SJSA1 (cell line): ENCODE results near the gene RPP14. TPM values are rescaled to one million over a fixed set of nuclear protein-coding genes. Genes with fewer than 3 reads are reported as not detected.
"Not testable (repeated sequence)": the region's sequence is repeated elsewhere in the genome, so short reads cannot be mapped to it uniquely, and the experiment has no call there.

Experiments used
- DNase-seq, 2 experiments: peaks; one replicate each; pipeline ENCODE4 v3.0.0-alpha.2; 2015 to 2020; ENCODE audit warnings: low spot score in 2 of 2, low read depth in 1 of 2
- H3K27ac ChIP-seq: fragments of 250-450 bp; sonication (Bioruptor Pico); 2 replicates; pipeline ENCODE4 v1.5.1; 2020; ENCODE audit warnings: mild to moderate bottlenecking, moderate library complexity
- H3K27me3 ChIP-seq: fragments of 250-450 bp; sonication (Bioruptor Pico); replicated peaks from 2 replicates; pipeline ENCODE4 v1.5.1; 2020; ENCODE audit warnings: mild to moderate bottlenecking, moderate library complexity
- H3K36me3 ChIP-seq: fragments of 250-450 bp; sonication (Bioruptor Pico); 2 replicates; pipeline ENCODE4 v1.5.1; 2020; ENCODE audit warnings: mild to moderate bottlenecking
- H3K4me1 ChIP-seq: fragments of 250-450 bp; sonication (Bioruptor Pico); replicated peaks from 2 replicates; pipeline ENCODE4 v1.6.1; 2021; ENCODE audit warnings: mild to moderate bottlenecking
- H3K4me3 ChIP-seq: fragments of 250-450 bp; sonication (Bioruptor Pico); 2 replicates; pipeline ENCODE4 v1.5.1; 2020; ENCODE audit warnings: mild to moderate bottlenecking
- H3K9me3 ChIP-seq: fragments of 250-450 bp; sonication (Bioruptor Pico); replicated peaks from 2 replicates; pipeline ENCODE4 v1.5.1; 2020; ENCODE audit warnings: mild to moderate bottlenecking
- total RNA-seq: library from RNA; depleted of rRNA; stranded (reverse); fragments of >200 nt; shearing (Covaris generic); gene quantifications from 2 replicates; pipeline ENCODE4 v1.2.3, GENCODE V29; 2014

Gene RPP14
- total RNA-seq, 1 experiment from 2014 or later: 14.9 TPM

DNA sequence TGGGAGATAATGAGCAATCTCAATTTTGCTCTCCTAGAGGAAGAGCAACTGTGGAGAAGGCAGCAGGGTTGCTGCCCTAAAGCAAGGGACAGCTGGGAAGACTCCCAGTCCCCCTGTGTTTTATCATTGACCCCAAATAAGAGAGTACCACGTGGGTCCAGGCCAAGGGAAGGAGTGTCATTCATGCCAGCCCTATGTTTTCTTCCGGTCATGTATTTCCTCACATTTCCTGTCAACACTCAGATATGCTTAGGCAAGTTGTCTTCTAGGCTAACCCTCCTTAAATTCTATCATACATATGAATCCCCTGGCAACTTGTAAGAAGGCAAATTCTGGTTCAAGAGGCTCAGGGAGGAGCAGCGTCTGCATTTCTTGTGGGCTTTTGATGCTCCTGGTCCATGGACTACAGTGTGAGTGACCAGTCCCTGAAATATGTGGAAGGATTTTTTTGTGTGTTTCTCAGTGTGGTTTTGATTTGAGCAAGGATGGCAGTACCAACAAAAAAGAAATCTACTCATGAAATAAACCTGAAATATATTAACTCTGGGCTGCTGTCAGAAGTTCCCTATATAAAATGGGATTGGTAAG is 31.9 kb upstream of the RPP14 start:
- H3K27ac ChIP-seq: no peak overlapping the region
- DNase-seq: no peak
- no peaks in the 10 kb centered on the region for H3K9me3 ChIP-seq
- no peaks in the 10 kb centered on the region for H3K36me3 ChIP-seq
- peaks cover 8% of the 10 kb centered on the region for H3K4me1 ChIP-seq
- H3K4me3 ChIP-seq: no peak overlapping the region
- H3K27me3 ChIP-seq: no peaks in the 10 kb centered on the region

DNA sequence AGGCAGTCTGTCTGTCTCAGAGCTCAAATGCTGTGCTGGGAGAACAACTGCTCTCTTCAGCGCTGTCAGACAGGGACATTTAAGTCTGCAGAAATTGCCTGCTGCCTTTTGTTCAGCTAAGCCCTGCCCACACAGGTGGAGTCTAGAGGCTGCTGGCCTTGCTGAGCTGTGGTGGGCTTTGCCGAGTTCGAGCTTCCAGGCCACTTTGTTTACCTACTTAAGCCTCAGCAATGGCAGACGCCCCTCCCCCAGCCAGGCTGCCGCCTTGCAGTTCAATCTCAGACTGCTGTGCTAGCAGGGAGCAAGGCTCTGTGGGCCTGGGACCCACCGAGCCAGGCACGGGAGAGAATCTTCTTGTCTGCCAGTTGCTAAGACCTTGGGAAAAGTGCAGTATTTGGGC is 25.0 kb upstream of the RPP14 start:
- DNase-seq: no peak
- Histone ChIP-seq H3K27ac (no peak overlapping the region), H3K4me1 (no peaks in the 10 kb centered on the region), H3K9me3 (no peaks in the 10 kb centered on the region), H3K4me3 (no peak overlapping the region), H3K36me3 (no peaks in the 10 kb centered on the region), H3K27me3 (no peaks in the 10 kb centered on the region)

DNA sequence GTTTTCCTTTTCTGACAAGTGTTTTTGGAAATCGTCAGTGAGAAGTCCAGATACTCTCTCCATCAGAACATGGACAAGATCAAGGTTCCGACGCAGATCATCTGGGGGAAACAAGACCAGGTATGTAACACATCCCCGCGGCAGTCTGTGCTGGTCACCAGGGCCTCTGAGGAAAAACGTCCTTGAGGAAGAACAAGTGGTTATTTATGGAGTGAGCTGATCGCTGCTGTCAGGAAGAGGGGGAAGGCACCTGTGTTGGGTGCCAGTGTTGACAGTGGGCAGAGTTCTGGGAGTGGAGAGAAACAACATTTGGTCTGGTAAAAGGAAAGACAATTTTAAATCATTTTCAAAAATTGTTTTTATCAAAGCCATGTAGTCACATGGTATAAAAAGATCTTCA is 20.7 kb upstream of the RPP14 start:
- H3K27ac ChIP-seq: no peak overlapping the region
- H3K4me1 ChIP-seq: no peaks in the 10 kb centered on the region
- DNase-seq: no peak
- H3K27me3 ChIP-seq: no peaks in the 10 kb centered on the region
- H3K9me3 ChIP-seq: no peaks in the 10 kb centered on the region
- H3K4me3 ChIP-seq: no peak overlapping the region
- H3K36me3 ChIP-seq: no peaks in the 10 kb centered on the region

DNA sequence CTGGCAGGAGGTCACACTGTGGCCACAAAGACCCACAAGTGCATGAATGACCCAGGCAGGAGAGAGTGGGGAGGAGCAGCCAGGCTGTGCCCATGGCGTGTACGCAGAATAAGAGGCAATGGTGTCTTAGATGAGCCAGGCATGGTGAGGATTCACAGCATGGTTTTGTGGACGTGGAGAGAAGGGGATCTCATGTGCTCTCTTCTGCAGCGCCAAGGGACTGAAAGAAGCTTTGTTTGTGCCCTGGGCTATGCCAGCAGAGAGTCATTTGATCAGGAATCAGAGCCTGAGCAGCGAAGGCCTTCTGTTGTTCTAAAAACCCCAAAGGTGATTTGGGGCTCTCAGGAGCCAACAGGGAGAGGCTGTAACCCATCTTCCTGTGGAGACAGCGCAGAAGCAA is 18.7 kb upstream of the RPP14 start:
- H3K27ac ChIP-seq: no peak overlapping the region
- no peaks in the 10 kb centered on the region for H3K27me3 ChIP-seq
- no peaks in the 10 kb centered on the region for H3K36me3 ChIP-seq
- no peak overlapping the region for H3K4me3 ChIP-seq
- DNase-seq: no peak
- H3K9me3 ChIP-seq: no peaks in the 10 kb centered on the region
- H3K4me1 ChIP-seq: no peaks in the 10 kb centered on the region

DNA sequence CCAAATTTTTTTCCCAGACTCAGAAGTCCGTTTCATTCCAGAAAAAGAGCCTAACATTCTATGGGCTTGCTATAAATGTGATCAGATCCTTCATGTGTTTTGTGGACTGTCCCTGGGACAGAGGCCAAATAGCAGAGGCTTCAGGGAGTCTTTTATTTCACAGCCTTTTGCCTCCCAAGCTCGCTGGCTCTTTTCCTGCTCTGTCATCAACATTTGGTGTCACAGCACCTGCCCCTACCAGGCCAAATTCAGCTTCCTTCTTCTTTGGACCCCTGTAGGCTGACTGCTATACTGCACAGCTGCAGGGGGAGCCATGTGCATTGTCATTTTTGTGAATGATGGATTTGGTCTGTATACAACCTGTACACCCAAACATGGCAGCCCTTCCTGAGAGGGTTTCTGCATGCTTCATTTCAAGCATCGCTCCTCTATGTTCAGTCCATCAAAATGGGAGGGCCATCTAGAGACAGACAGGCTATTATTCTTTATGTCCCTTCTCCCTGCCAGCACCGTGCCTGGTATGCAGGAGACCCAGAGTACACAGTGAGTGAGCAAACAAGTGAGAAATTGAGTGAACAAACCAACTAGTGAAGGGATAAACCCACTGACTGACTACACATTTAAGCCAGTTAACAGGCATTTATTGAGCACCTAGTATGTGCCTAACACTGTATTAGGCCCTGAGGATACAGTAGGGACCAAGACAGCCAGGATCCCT is 17.9 kb upstream of the RPP14 start:
- H3K4me3 ChIP-seq: no peak overlapping the region
- H3K4me1 ChIP-seq: no peaks in the 10 kb centered on the region
- H3K9me3 ChIP-seq: no peaks in the 10 kb centered on the region
- H3K27me3 ChIP-seq: no peaks in the 10 kb centered on the region
- H3K36me3 ChIP-seq: no peaks in the 10 kb centered on the region
- no peak overlapping the region for H3K27ac ChIP-seq
- DNase-seq: no peak

DNA sequence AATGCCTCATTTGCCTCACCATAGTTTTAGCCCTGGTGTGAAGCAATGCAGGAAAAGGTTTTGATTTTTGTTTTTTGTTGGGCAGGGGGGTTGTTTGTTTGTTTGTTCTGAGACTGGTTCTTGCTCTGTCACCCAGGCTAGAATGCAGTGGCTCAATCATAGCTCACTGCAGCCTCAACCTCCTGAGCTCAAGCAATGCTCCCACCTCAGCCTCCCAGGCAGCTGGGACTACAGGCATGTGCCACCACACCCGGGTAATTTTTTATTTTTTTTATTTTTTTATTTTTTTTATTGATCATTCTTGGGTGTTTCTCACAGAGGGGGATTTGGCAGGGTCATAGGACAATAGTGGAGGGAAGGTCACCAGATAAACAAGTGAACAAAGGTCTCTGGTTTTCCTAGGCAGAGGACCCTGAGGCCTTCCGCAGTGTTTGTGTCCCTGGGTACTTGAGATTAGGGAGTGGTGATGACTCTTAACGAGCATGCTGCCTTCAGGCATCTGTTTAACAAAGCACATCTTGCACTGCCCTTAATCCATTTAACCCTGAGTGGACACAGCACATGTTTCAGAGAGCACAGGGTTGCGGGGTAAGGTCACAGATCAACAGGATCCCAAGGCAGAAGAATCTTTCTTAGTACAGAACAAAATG is 17.0 kb upstream of the RPP14 start:
- not testable (repeated sequence) for H3K4me1 ChIP-seq, DNase-seq, H3K27ac ChIP-seq, H3K9me3 ChIP-seq, H3K27me3 ChIP-seq, H3K36me3 ChIP-seq, H3K4me3 ChIP-seq

DNA sequence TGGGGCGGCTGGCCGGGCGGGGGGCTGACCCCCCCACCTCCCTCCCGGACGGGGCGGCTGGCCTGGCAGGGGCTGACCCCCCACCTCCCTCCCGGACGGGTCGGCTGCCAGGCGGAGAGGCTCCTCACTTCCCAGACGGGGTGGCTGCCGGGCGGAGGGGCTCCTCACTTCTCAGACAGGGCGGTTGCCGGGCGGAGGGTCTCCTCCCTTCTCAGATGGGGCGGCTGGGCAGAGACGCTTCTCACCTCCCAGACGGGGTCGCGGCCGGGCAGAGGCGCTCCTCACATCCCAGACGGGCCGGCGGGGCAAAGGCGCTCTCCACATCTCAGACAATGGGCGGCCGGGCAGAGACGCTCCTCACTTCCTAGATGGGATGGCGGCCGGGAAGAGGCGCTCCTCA is 15.6 kb upstream of the RPP14 start:
- not testable (repeated sequence) for H3K36me3 ChIP-seq, DNase-seq, H3K9me3 ChIP-seq, H3K27ac ChIP-seq, H3K4me3 ChIP-seq, H3K4me1 ChIP-seq, H3K27me3 ChIP-seq

DNA sequence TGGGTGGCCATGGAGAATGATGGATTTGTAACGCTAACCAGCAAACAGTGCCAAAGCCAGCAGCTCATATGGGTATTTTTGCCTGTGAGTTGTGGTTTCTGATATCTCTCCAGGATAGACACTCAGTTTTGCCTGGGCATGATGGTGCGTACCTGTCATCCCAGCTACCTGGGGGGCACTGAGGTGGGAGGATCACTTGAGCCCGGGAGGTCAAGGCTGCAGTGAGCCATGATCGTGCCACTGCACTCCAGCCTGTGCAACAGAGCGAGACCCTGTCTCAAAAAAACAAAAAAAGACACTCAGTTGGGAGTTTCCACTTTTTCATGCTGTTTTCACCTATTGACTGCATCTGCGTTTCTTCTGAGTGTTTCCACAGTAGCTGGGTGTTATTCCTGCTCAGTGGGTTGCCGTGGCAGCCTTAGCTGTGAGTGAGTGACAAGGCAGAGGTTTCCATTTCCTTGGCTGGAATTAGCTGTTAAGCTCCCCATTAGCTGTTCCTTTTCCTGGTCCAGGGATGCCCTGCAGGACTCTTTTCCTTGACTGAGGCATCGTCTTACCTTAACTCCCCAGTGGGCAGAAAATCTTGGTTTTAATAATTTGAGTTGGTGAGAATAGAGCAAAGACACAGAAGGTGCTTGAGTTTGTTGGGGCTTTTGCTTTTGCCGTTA is 14.2 kb upstream of the RPP14 start:
- Histone ChIP-seq H3K9me3 (no peaks in the 10 kb centered on the region), H3K4me1 (no peaks in the 10 kb centered on the region), H3K4me3 (no peak overlapping the region), H3K27ac (no peak overlapping the region), H3K27me3 (no peaks in the 10 kb centered on the region), H3K36me3 (no peaks in the 10 kb centered on the region)
- no peak for DNase-seq

DNA sequence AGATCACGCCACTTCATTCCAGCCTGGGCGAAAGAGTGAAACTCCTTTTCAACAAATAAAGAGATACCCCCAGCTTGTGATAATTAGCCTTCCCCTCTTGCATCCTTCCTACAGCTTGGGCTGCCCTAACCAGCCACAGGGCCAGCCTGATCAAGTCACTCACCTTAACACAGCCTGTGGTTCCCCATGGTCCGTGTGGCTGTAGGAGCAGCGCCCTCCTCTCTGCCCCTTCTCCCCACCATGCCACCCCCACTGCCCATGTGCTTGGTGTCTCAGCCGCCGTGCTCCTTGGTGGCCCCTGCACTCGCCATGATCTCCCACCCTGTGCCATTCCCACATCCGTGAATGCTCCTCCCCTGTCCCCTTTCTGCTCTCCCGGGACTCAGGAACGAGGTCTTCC is 13.2 kb upstream of the RPP14 start:
- DNase-seq: no peak

DNA sequence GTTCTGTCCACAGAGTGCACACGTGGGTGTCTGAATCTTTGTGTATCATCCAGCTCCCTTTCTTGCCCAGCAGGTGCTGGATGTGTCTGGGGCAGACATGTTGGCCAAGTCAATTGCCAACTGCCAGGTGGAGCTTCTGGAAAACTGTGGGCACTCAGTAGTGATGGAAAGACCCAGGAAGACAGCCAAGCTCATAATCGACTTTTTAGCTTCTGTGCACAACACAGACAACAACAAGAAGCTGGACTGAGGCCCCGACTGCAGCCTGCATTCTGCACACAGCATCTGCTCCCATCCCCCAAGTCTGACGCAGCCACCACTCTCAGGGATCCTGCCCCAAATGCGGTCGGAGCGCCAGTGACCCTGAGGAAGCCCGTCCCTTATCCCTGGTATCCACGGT is 12.5 kb upstream of the RPP14 start:
- Histone ChIP-seq H3K4me1 (no peaks in the 10 kb centered on the region), H3K27me3 (no peaks in the 10 kb centered on the region), H3K4me3 (no peak overlapping the region), H3K27ac (no peak overlapping the region), H3K36me3 (no peaks in the 10 kb centered on the region), H3K9me3 (no peaks in the 10 kb centered on the region)
- DNase-seq: no peak

More for the DNA sequence above, 13.2 kb upstream of the RPP14 start:
- Histone ChIP-seq H3K27me3 (no peaks in the 10 kb centered on the region), H3K27ac (no peak overlapping the region), H3K4me3 (no peak overlapping the region), H3K4me1 (no peaks in the 10 kb centered on the region), H3K36me3 (no peaks in the 10 kb centered on the region), H3K9me3 (no peaks in the 10 kb centered on the region)

DNA sequence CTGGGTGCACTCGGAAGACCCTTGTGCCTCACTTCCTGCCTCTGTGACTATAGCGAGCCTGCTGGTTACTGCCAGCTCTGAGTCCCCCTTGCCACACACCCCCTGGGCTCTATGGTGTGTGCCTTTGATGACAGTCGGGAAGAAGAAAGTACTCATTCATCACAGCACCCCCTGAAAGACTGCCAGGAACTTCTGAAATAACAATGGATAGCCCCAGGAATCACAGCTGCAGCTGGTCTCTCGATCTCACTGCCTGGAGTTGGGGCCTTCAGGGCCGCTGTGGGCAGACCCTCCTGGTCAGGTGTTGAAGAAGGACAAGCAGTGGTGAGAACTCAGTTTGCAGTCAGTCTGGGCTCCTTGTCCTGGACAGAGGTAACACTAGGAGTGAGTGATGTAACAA is 9.8 kb upstream of the RPP14 start:
- no peak for DNase-seq
- no peaks in the 10 kb centered on the region for H3K4me1 ChIP-seq
- H3K9me3 ChIP-seq: no peaks in the 10 kb centered on the region

DNA sequence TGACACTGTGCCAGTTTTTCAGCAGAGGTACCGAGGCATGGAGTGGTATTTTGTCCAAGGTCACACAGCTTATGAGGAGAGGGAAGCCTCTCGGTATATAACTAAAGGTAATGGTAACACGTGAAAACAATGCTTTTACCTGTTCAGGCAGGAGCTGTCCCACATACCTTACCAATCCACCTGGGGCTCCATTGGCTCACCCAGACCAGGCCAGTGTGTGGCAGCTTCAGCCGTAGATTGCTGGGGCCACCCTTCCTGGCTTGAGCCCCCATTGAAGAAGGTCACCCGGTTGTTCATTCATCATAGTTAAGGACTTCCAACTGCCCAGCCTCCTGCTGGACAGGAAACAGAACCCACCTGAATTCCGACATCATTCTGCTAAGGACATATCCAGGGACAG is 9.2 kb upstream of the RPP14 start:
- DNase-seq: no peak
- Histone ChIP-seq H3K36me3 (no peaks in the 10 kb centered on the region), H3K4me1 (no peaks in the 10 kb centered on the region), H3K27me3 (no peaks in the 10 kb centered on the region), H3K9me3 (no peaks in the 10 kb centered on the region), H3K27ac (no peak overlapping the region), H3K4me3 (no peak overlapping the region)

More for the DNA sequence above, 9.8 kb upstream of the RPP14 start:
- Histone ChIP-seq H3K27ac (no peak overlapping the region), H3K36me3 (no peaks in the 10 kb centered on the region), H3K27me3 (no peaks in the 10 kb centered on the region), H3K4me3 (no peak overlapping the region)

DNA sequence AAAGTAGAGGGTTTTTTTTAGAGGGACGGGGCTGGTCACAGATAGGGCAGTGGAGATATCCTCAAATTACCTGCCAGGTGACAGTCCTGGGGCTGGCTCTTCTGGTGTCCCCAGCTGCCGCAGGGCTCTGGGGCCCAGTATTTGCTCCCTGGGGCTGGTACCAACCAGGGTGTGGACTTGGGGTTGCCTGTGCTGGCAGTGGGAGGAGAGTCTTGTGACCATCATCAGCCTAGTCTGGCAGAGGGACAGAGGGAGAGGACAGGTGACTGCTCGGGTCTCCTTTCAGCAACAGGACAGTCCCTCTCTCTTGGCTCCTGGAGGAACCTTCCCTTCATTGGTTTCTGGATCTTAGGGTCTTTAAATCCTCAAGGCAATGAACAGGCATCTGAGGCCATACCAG is 7.9 kb upstream of the RPP14 start:
- Histone ChIP-seq H3K4me1 (no peaks in the 10 kb centered on the region), H3K4me3 (no peak overlapping the region), H3K9me3 (no peaks in the 10 kb centered on the region), H3K36me3 (no peaks in the 10 kb centered on the region), H3K27ac (no peak overlapping the region), H3K27me3 (no peaks in the 10 kb centered on the region)
- no peak for DNase-seq

DNA sequence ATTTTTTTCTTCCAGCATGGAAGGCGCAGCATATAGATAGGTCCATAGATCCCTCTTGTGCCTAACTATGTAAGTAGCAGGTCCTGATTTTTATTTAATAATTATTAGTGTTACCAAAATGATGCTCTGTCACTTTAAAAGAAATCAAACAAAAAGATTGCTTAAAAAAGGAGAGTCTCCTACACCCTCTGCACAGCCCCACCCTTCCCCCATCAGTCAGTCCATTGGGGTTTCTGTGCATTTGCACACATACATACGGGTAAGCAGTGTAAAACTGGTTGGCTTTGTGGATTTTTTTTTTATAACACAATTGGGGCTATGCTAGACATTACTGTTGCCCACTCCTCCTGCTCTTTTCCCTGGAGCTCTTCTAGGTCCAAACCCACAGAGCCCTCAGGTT is 7.0 kb upstream of the RPP14 start:
- H3K4me3 ChIP-seq: no peak overlapping the region
- no peaks in the 10 kb centered on the region for H3K36me3 ChIP-seq
- H3K9me3 ChIP-seq: no peaks in the 10 kb centered on the region
- H3K27ac ChIP-seq: no peak overlapping the region
- H3K27me3 ChIP-seq: no peaks in the 10 kb centered on the region
- DNase-seq: no peak
- H3K4me1 ChIP-seq: no peaks in the 10 kb centered on the region
